Adrenal gland (tissue), 12 donors: Measurements from ENCODE around the gene RTN3. TPM values are rescaled to one million over a fixed set of nuclear protein-coding genes. Genes with fewer than 3 reads are reported as not detected.
"Not testable (repeated sequence)": the region's sequence is repeated elsewhere in the genome, so short reads cannot be mapped to it uniquely, and the experiment has no call there.

ENCODE experiments used
- DNase-seq, 7 donors: peaks; one replicate each; pipeline ENCODE4 v3.0.0-alpha.2; 2019 to 2020
- H3K27ac ChIP-seq, 5 donors: fragments of 200-600 bp; sonication (generic) in 4 of 5; 1 replicate in 3 of 5; 2 replicates in 2 of 5; pipeline versions ENCODE4 v1.5.1 to v1.8.0; 2016 to 2020; ENCODE audit warnings: mild to moderate bottlenecking in 1 of 5
- H3K27me3 ChIP-seq: fragments of 200-600 bp; 2 replicates; pipeline ENCODE4 v1.8.0; 2021
- H3K36me3 ChIP-seq, 2 donors: fragments of 200-600 bp; replicated peaks in 1 of 2; 1 replicate in 1 of 2; 2 replicates in 1 of 2; pipeline versions ENCODE4 v1.5.1 to v1.8.0; 2018 to 2022
- H3K4me1 ChIP-seq, 2 donors: fragments of 200-600 bp; replicated peaks in 1 of 2; 1 replicate in 1 of 2; 2 replicates in 1 of 2; pipeline versions ENCODE4 v1.5.1 to v1.8.0; 2018 to 2021
- H3K4me3 ChIP-seq, 4 donors: fragments of 200-600 bp; sonication (generic) in 3 of 4; one replicate each; pipeline ENCODE4 v1.5.1; 2016 to 2018
- H3K9me3 ChIP-seq, 3 donors: fragments of 200-600 bp; sonication (generic) in 1 of 3; replicated peaks in 1 of 3; 1 replicate in 2 of 3; 2 replicates in 1 of 3; pipeline versions ENCODE4 v1.5.1 to v1.8.0; 2016 to 2021
- POLR2A ChIP-seq, 2 donors: fragments of 450-650 bp; IDR thresholded peaks; one replicate each; pipeline ENCODE4 v1.6.1; 2017; ENCODE audit warnings: antibody characterized with exemption in 2 of 2, mild to moderate bottlenecking in 2 of 2, moderate library complexity in 1 of 2
- WGBS, 4 donors: extraction: QIAGEN DNeasy Blood & Tissue Kit in 2 of 4; methylation state at CpG; one replicate each; pipeline versions ENCODE4 v1.1.5 to v1.1.7; 2013 to 2017; 5-methylcytosine and 5-hydroxymethylcytosine counted together
- intact Hi-C, 2 donors: fragments of 100-400 bp; cut with DNase I; formaldehyde crosslinking; loops; one replicate each; pipeline versions ENCODE4 v1.14.1 to v1.15.0; 2022 to 2023
- polyA plus RNA-seq, 3 donors: library from polyadenylated mRNA; stranded (reverse); fragments of 200-250 nt in 2 of 3; fragments of 350-450 nt in 1 of 3; fragmentation: Illumina TruSeq in 1 of 3; extraction: RNeasy Lipid Tissue Mini Kit (QIAGEN cat#74804) in 1 of 3; gene quantifications; one replicate each; pipeline ENCODE4 v1.2.3, GENCODE V29; 2013 to 2014
- total RNA-seq, 9 donors: library from RNA; depleted of rRNA in 4 of 9; stranded (reverse); fragments of >200 nt in 4 of 9; fragments of 120-200 nt in 1 of 9; fragmentation: NEBNext Ultra II Directional in 1 of 9; extraction: Animal tissue kit (Norgen Biotek cat#: 25700) in 1 of 9; gene quantifications; one replicate each; pipeline versions ENCODE4 v1.1.0 to v1.2.4, GENCODE V29; 2013 to 2023
- TF ChIP-seq, protein P1 (sequence below), 6 experiments: fragments of 450-650 bp in 4 of 6; fragments of 200-600 bp in 2 of 6; sonication (generic) in 1 of 6; IDR thresholded peaks; 1 replicate in 5 of 6; 2 replicates in 1 of 6; pipeline versions ENCODE4 v1.5.1 to v1.8.0; 2016 to 2021; ENCODE audit warnings: antibody characterized with exemption in 6 of 6, mild to moderate bottlenecking in 2 of 6, moderate library complexity in 1 of 6
- donor health status: healthy with polysubstance abuse.
- donor health status: Bipolar disorder and iron deficiency.
- donor health status: DM: yes; HTN: yes; CAD: no.
- donor health status: DM: no; HTN: no; CAD: no.
- donor health status: DM: no; HTN: no; CAD: no.
- donor health status: DM: yes; HTN: yes; CAD: no.

RTN3 gene
- total and polyA plus RNA-seq, 12 donors: 42.5 to 174 (median 95.3) TPM

- no peaks in the 10 kb centered on the region for H3K9me3 ChIP-seq
- H3K27ac ChIP-seq: peak overlapping the region in 4 of 5 donors; percentile 16 to 94 (median 93)
- TF ChIP-seq POLR2A (IDR thresholded peaks at IDR 0.05): no peak
- TF ChIP-seq, protein P1, sequence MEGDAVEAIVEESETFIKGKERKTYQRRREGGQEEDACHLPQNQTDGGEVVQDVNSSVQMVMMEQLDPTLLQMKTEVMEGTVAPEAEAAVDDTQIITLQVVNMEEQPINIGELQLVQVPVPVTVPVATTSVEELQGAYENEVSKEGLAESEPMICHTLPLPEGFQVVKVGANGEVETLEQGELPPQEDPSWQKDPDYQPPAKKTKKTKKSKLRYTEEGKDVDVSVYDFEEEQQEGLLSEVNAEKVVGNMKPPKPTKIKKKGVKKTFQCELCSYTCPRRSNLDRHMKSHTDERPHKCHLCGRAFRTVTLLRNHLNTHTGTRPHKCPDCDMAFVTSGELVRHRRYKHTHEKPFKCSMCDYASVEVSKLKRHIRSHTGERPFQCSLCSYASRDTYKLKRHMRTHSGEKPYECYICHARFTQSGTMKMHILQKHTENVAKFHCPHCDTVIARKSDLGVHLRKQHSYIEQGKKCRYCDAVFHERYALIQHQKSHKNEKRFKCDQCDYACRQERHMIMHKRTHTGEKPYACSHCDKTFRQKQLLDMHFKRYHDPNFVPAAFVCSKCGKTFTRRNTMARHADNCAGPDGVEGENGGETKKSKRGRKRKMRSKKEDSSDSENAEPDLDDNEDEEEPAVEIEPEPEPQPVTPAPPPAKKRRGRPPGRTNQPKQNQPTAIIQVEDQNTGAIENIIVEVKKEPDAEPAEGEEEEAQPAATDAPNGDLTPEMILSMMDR (IDR thresholded peaks at IDR 0.05): peak in 5 of 6 experiments; percentile 24 to 53 (median 34)
- H3K36me3 ChIP-seq: no peaks in the 10 kb centered on the region
- peaks cover 18 to 42% of the 10 kb centered on the region in 2 donors for H3K4me1 ChIP-seq
- 3 to 7% (median 4%) methylated on average over 19 of the region's 19 CpGs for WGBS, 4 donors
- H3K4me3 ChIP-seq: peak overlapping the region; percentile 70 to 97 (median 84)
- H3K27me3 ChIP-seq: no peaks in the 10 kb centered on the region
- DNase-seq: peak in 6 of 7 donors; percentile 33 to 60 (median 42)
- intact Hi-C loops: loop anchor here in 1 of 2 donors (10.0 kb wide), 1 partner anchor 52 kb away; no protein-coding TSS in a partner anchor
Observed at GRCh38 chr11:63682066-63683021, 1.0 kb downstream of the RTN3 start.

- intact Hi-C loops: loop anchor here in 1 of 2 donors (10.0 kb wide), 1 partner anchor 51 kb away; no protein-coding TSS in a partner anchor
- no peaks in the 10 kb centered on the region for H3K9me3 ChIP-seq
- peak overlapping the region in 4 of 5 donors; percentile 16 to 94 (median 93) for H3K27ac ChIP-seq
- TF ChIP-seq, protein P1 (IDR thresholded peaks at IDR 0.05): no peak
- TF ChIP-seq POLR2A (IDR thresholded peaks at IDR 0.05): no peak
- no peaks in the 10 kb centered on the region for H3K27me3 ChIP-seq
- peak overlapping the region in 1 of 4 donors; percentile 70 for H3K4me3 ChIP-seq
- H3K36me3 ChIP-seq: no peaks in the 10 kb centered on the region
- no peak for DNase-seq
- peaks cover 18 to 48% of the 10 kb centered on the region in 2 donors for H3K4me1 ChIP-seq
- 76 to 83% (median 79%) methylated on average over 8 of the region's 8 CpGs for WGBS, 4 donors
Observed at GRCh38 chr11:63683133-63683991, 2.1 kb downstream of the RTN3 start.

GRCh38 chr11:63685158-63685721, 3.9 kb downstream of the RTN3 start:
- DNase-seq, H3K36me3 ChIP-seq, H3K27me3 ChIP-seq, H3K9me3 ChIP-seq, H3K4me3 ChIP-seq, H3K27ac ChIP-seq: not testable (repeated sequence)
- intact Hi-C loops: loop anchor here in 1 of 2 donors (10.0 kb wide), 1 partner anchor 50 kb away; no protein-coding TSS in a partner anchor
- peaks cover 18 to 60% of the 10 kb centered on the region in 2 donors for H3K4me1 ChIP-seq
- WGBS, 4 donors: 84 to 90% (median 87%) methylated on average over 7 of the region's 7 CpGs

GRCh38 chr11:63686926-63687325, 5.6 kb downstream of the RTN3 start:
- Histone ChIP-seq H3K27ac (no peak overlapping the region), H3K4me3 (no peak overlapping the region), H3K4me1 (peaks cover 12 to 53% of the 10 kb centered on the region in 2 donors), H3K9me3 (no peaks in the 10 kb centered on the region), H3K27me3 (no peaks in the 10 kb centered on the region), H3K36me3 (no peaks in the 10 kb centered on the region)
- 55 to 62% (median 57%) methylated on average over 2 of the region's 2 CpGs for WGBS, 4 donors
- no peak for TF ChIP-seq POLR2A (IDR thresholded peaks at IDR 0.05)
- TF ChIP-seq, protein P1 (IDR thresholded peaks at IDR 0.05): no peak
- intact Hi-C loops: loop anchor here in 1 of 2 donors (10.0 kb wide), 1 partner anchor 48 kb away; no protein-coding TSS in a partner anchor
- peak in 1 of 7 donors; percentile 31 for DNase-seq
